KMS-11 (cell line): ENCODE data around the gene SEMA3G.
A peak's percentile ranks its signal among the peaks of the same experiment; 100 is the strongest.

ENCODE experiments used
- H2AFZ ChIP-seq: fragments of 200-600 bp; sonication (generic); 2 replicates; pipeline ENCODE4 v1.6.1; 2016; ENCODE audit warnings: antibody characterized with exemption, mixed run types, low read depth
- H3K27ac ChIP-seq: fragments of 200-600 bp; sonication (generic); 2 replicates; pipeline ENCODE4 v1.6.1; 2016; ENCODE audit warnings: mild to moderate bottlenecking, mixed run types
- H3K27me3 ChIP-seq: fragments of 200-600 bp; sonication (generic); 2 replicates; pipeline ENCODE4 v1.6.1; 2017; ENCODE audit warnings: mild to moderate bottlenecking, low read depth, mixed run types, moderate library complexity; ENCODE audit not compliant: insufficient read depth
- H3K36me3 ChIP-seq: fragments of 200-600 bp; sonication (generic); 2 replicates; pipeline ENCODE4 v1.6.1; 2017; ENCODE audit warnings: mild to moderate bottlenecking, mixed run types; ENCODE audit not compliant: insufficient read depth
- H3K4me1 ChIP-seq: fragments of 200-600 bp; sonication (generic); 2 replicates; pipeline ENCODE4 v1.6.1; 2016; ENCODE audit warnings: mild to moderate bottlenecking, low read depth, mixed run types; ENCODE audit not compliant: poor library complexity, severe bottlenecking
- H3K4me2 ChIP-seq: fragments of 200-600 bp; sonication (generic); 2 replicates; pipeline ENCODE4 v1.7.0; 2016; ENCODE audit warnings: mild to moderate bottlenecking, mixed run types
- H3K4me3 ChIP-seq: fragments of 200-600 bp; sonication (generic); IDR thresholded peaks from 2 replicates; pipeline ENCODE4 v1.6.1; 2017; ENCODE audit warnings: low read depth, low read length, mixed read lengths; ENCODE audit not compliant: insufficient read depth
- H3K79me2 ChIP-seq: fragments of 200-600 bp; sonication (generic); 2 replicates; pipeline ENCODE4 v1.6.1; 2016; ENCODE audit warnings: low read depth, mixed run types; ENCODE audit not compliant: insufficient read depth
- H3K9ac ChIP-seq: fragments of 200-600 bp; sonication (generic); 2 replicates; pipeline ENCODE4 v1.6.1; 2016; ENCODE audit warnings: mild to moderate bottlenecking, mixed run types
- H4K20me1 ChIP-seq: fragments of 200-600 bp; sonication (generic); 2 replicates; pipeline ENCODE4 v1.6.1; 2016; ENCODE audit warnings: mild to moderate bottlenecking, mixed run types; ENCODE audit not compliant: insufficient read depth
- CTCF ChIP-seq: fragments of 200-600 bp; sonication (generic); conservative IDR thresholded peaks from 2 replicates; pipeline ENCODE4 v1.6.1; 2017; ENCODE audit warnings: low read depth, mild to moderate bottlenecking, antibody characterized with exemption, low read length, moderate library complexity, mixed read lengths

Gene SEMA3G

GRCh38 chr3:52420388-52420787, 24.5 kb downstream of the SEMA3G start:
- Histone ChIP-seq H3K4me2 (no peak overlapping the region), H3K4me3 (no peak overlapping the region), H3K4me1 (no peaks in the 10 kb centered on the region), H3K9ac (no peak overlapping the region), H3K27ac (no peak overlapping the region), H3K79me2 (no peaks in the 10 kb centered on the region), H2AFZ (no peak overlapping the region), H4K20me1 (no peaks in the 10 kb centered on the region), H3K27me3 (no peaks in the 10 kb centered on the region), H3K36me3 (no peaks in the 10 kb centered on the region)
- TF ChIP-seq CTCF: no peak

GRCh38 chr3:52415800-52416199, 29.1 kb downstream of the SEMA3G start:
- Histone ChIP-seq H2AFZ (no peak overlapping the region), H3K9ac (no peak overlapping the region), H3K4me3 (no peak overlapping the region), H3K27me3 (no peaks in the 10 kb centered on the region), H3K27ac (no peak overlapping the region), H3K36me3 (no peaks in the 10 kb centered on the region), H3K4me2 (no peak overlapping the region), H3K4me1 (peaks cover 14% of the 10 kb centered on the region), H3K79me2 (no peaks in the 10 kb centered on the region), H4K20me1 (no peaks in the 10 kb centered on the region)
- TF ChIP-seq CTCF: no peak

GRCh38 chr3:52408466-52408865, 36.4 kb downstream of the SEMA3G start:
- no peak overlapping the region for H2AFZ ChIP-seq
- H3K27ac ChIP-seq: no peak overlapping the region
- no peak for TF ChIP-seq CTCF
- H4K20me1 ChIP-seq: no peaks in the 10 kb centered on the region
- H3K4me3 ChIP-seq: no peak overlapping the region
- H3K9ac ChIP-seq: no peak overlapping the region
- H3K4me2 ChIP-seq: peak overlapping the region; percentile 71
- peaks cover 14% of the 10 kb centered on the region; the same call in 1 of the 2 replicates for H3K79me2 ChIP-seq
- no peaks in the 10 kb centered on the region for H3K27me3 ChIP-seq
- H3K4me1 ChIP-seq: peaks cover 14% of the 10 kb centered on the region
- no peaks in the 10 kb centered on the region for H3K36me3 ChIP-seq

- Histone ChIP-seq H3K36me3 (no peaks in the 10 kb centered on the region), H4K20me1 (no peaks in the 10 kb centered on the region), H3K27ac (no peak overlapping the region), H3K4me2 (no peak overlapping the region), H3K9ac (no peak overlapping the region), H3K4me1 (peaks cover 14% of the 10 kb centered on the region), H3K27me3 (no peaks in the 10 kb centered on the region), H2AFZ (no peak overlapping the region), H3K4me3 (no peak overlapping the region), H3K79me2 (peaks cover 14% of the 10 kb centered on the region; the same call in 1 of the 2 replicates)
- TF ChIP-seq CTCF: no peak
Observed at GRCh38 chr3:52407779-52408178, 37.1 kb downstream of the SEMA3G start.
